BLaER1 (cell line): ENCODE results near the gene ACOT11.

Experiments
- H3K27ac ChIP-seq: shearing (Covaris generic); formaldehyde crosslinking; 2 replicates; pipeline ENCODE4 v1.8.1; 2022
- H3K27me3 ChIP-seq: shearing (Covaris generic); formaldehyde crosslinking; 2 replicates; pipeline ENCODE4 v1.8.1; 2022
- H3K36me3 ChIP-seq: shearing (Covaris generic); formaldehyde crosslinking; 2 replicates; pipeline ENCODE4 v1.8.1; 2022
- H3K4me1 ChIP-seq: shearing (Covaris generic); formaldehyde crosslinking; 2 replicates; pipeline ENCODE4 v1.8.1; 2022
- H3K4me2 ChIP-seq: shearing (Covaris generic); formaldehyde crosslinking; 2 replicates; pipeline ENCODE4 v1.8.1; 2022
- H3K4me3 ChIP-seq: shearing (Covaris generic); formaldehyde crosslinking; 2 replicates; pipeline ENCODE4 v1.8.1; 2022
- H3K9ac ChIP-seq: shearing (Covaris generic); formaldehyde crosslinking; 2 replicates; pipeline ENCODE4 v1.8.1; 2022
- H3K9me3 ChIP-seq: shearing (Covaris generic); formaldehyde crosslinking; 2 replicates; pipeline ENCODE4 v1.8.1; 2022
- H4K20me1 ChIP-seq: shearing (Covaris generic); formaldehyde crosslinking; 2 replicates; pipeline ENCODE4 v1.8.1; 2022
- Cebpa-rat ChIP-seq: shearing (Covaris generic); IDR thresholded peaks from 2 replicates; pipeline ENCODE4 v1.8.1; 2022

Gene ACOT11

DNA sequence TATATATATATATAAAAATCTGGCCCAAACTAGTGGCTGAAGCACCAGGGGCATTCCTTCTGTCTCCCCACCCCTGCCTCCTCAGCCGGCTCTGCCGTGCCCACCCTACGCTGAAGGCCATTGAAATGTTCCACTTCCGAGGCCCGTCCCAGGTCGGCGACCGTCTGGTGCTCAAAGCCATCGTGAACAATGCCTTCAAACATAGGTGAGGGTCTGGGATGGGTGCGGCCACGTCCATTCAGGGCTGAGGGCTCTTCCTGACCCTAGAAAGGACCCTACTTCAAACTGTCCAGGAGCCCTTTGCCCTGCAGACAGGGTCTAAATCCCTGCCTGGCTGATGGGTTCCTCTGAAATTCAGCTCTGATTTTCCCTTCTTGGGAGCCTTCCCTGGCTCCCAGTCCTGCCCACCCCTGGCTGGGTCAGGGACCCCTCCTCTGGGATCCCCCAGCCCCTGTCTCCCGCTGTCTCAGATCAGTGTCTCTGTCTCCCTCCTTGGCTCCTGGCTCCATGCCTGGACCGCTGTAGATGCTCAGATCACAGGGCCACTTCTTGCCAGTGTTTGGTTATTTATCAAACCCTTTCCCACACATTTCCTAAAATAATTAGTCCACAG is 51.3 kb downstream of the ACOT11 start:
- Histone ChIP-seq H3K9me3 (no peaks in the 10 kb centered on the region), H3K4me2 (no peak overlapping the region), H3K36me3 (0 out of 2 replicates have a peak, but pooled peaks cover 3% of the 10 kb centered on the region), H3K27ac (no peak overlapping the region), H3K4me1 (peaks cover 13% of the 10 kb centered on the region), H3K9ac (no peak overlapping the region), H4K20me1 (no peaks in the 10 kb centered on the region), H3K4me3 (no peak overlapping the region), H3K27me3 (no peaks in the 10 kb centered on the region)
- no peak for TF ChIP-seq Cebpa-rat

DNA sequence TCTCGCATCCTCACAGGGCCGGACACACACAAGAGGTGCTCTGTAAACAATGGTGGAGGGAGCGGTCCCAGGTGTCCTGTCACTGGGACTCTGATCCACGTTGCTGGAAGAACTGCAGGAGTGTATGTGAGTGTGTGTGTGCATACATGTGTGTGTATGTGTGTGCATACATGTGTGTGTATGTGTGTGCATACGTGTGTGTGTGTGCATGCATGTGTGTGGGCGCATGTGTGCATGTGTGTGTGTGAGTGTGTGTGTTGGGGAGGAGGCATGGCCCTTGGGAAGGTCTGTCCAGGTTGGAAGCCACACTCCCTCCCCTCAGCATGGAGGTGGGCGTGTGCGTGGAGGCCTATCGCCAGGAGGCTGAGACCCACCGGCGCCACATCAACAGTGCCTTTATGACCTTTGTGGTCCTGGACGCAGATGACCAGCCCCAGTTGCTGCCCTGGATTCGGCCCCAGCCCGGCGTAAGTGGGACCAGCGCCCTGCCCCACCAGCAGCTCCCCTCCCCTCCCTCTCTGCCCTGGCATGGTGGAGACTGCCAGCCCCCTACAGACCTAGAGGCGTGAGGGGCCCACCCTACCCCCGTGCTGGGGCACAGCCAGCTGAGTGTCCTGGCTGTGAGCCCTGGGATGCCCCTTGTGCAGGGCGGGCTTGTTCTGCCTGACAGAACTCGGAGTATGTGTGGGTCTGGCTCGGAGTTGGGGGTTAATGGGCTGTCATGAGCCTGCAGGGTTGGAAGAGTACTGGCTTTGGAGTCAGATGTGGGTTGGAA is 53.1 kb downstream of the ACOT11 start:
- Histone ChIP-seq H3K27me3 (no peaks in the 10 kb centered on the region), H3K9ac (no peak overlapping the region), H3K27ac (no peak overlapping the region), H3K4me1 (peaks cover 22% of the 10 kb centered on the region), H3K4me3 (no peak overlapping the region), H3K4me2 (no peak overlapping the region), H3K9me3 (no peaks in the 10 kb centered on the region), H4K20me1 (no peaks in the 10 kb centered on the region), H3K36me3 (no peaks in the 10 kb centered on the region)
- TF ChIP-seq Cebpa-rat = no peak

DNA sequence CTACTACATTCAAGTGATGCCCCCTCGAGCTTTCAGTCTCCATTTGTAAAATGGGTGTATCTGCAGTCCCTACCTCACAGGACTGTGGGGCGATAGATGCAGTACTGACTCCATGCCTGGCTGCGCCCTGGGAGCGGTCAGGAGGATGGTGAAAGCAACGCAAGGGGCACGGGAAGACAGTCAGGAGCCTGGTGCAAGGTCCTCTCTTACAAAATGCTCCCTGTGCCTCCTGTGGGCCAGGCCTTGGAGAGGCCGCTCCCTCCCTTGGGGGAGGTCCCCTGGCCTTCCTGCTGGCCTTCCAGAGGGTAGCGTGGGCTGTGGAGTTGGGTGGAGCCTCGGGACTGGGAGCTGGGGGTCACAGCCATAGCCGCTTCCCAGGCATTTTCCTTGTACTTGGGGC is 53.7 kb downstream of the ACOT11 start:
- H3K9me3 ChIP-seq = no peaks in the 10 kb centered on the region
- no peak overlapping the region for H3K27ac ChIP-seq
- H3K9ac ChIP-seq = no peak overlapping the region
- no peak for TF ChIP-seq Cebpa-rat
- H3K4me1 ChIP-seq = peaks cover 22% of the 10 kb centered on the region
- no peak overlapping the region for H3K4me2 ChIP-seq
- no peaks in the 10 kb centered on the region for H3K36me3 ChIP-seq
- H3K27me3 ChIP-seq = no peaks in the 10 kb centered on the region
- no peak overlapping the region for H3K4me3 ChIP-seq
- H4K20me1 ChIP-seq = no peaks in the 10 kb centered on the region

GRCh38 chr1:54602554-54602953 is 54.5 kb downstream of the ACOT11 start:
- Histone ChIP-seq H3K9ac (no peak overlapping the region), H4K20me1 (no peaks in the 10 kb centered on the region), H3K4me2 (no peak overlapping the region), H3K27me3 (no peaks in the 10 kb centered on the region), H3K27ac (no peak overlapping the region), H3K4me1 (peaks cover 22% of the 10 kb centered on the region), H3K9me3 (no peaks in the 10 kb centered on the region), H3K4me3 (no peak overlapping the region), H3K36me3 (no peaks in the 10 kb centered on the region)
- no peak for TF ChIP-seq Cebpa-rat

DNA sequence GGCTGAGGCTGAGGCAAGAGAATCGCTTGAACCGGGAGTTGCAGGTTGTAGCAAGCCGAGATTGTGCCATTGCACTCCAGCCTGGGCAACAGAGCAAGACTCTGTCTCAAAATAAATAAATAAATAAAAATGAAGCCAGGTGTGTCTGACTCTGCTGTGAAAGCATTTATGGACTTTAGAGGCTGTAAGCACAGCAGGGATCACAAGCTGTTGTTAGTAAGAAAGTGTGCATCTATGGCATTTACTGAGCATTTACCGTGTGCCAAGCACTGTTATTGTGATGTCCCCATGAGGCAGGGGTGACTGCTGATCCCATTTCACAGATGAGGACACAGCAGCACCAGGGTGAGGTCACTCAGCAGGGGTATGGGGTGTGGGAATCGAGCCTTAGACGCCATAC is 55.2 kb downstream of the ACOT11 start:
- no peak for TF ChIP-seq Cebpa-rat
- Histone ChIP-seq H3K27me3 (no peaks in the 10 kb centered on the region), H3K36me3 (no peaks in the 10 kb centered on the region), H3K9me3 (no peaks in the 10 kb centered on the region), H3K4me2 (no peak overlapping the region), H3K27ac (no peak overlapping the region), H3K4me1 (peaks cover 27% of the 10 kb centered on the region), H3K9ac (no peak overlapping the region), H4K20me1 (no peaks in the 10 kb centered on the region), H3K4me3 (no peak overlapping the region)

GRCh38 chr1:54604051-54604450 is 56.0 kb downstream of the ACOT11 start:
- H3K9me3 ChIP-seq = no peaks in the 10 kb centered on the region
- no peaks in the 10 kb centered on the region for H4K20me1 ChIP-seq
- H3K4me2 ChIP-seq = peak overlapping the region; percentile 49
- H3K9ac ChIP-seq = 0 out of 2 replicates have a peak overlapping the region, but pooled peaks have one; percentile 28
- no peak overlapping the region for H3K4me3 ChIP-seq
- TF ChIP-seq Cebpa-rat = no peak
- H3K4me1 ChIP-seq = peaks cover 35% of the 10 kb centered on the region
- no peaks in the 10 kb centered on the region for H3K36me3 ChIP-seq
- no peaks in the 10 kb centered on the region for H3K27me3 ChIP-seq
- peak overlapping the region; percentile 67 for H3K27ac ChIP-seq

DNA sequence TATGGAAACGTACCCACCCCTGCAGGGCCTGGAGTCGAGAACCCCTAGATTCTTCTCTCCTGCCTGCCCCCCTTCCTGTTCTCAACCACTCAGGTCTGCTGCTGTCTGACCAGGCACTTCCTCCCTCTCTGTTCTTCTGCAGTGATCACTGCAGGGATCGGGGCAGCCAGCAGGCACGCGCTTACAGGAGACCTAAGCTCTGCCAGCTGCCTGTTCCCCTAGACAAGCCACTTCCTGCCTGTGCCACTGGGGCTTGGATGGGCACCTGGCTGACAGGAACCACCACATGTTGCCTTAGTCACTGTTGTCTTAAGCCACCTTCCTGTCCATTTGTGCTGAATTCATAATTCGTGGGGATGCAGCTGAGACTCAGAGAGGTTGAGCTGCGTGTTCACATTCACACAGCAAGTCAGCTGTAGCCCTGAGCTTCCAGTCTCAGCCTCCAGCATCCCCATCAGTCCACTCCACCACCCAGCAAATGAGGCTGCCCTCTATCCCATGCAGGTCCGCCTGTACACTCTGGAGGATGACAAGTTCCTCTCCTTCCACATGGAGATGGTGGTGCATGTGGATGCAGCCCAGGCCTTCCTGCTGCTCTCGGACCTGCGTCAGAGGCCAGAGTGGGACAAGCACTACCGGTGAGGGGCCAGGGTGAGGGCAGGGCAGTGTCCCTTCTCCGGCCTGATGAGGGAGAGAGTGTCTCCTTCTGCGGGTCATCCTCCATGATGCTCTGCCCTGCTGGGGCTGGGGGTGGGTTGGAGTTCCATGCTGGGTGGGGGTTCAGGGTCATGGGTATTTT is 56.7 kb downstream of the ACOT11 start:
- no peaks in the 10 kb centered on the region for H3K36me3 ChIP-seq
- H3K4me2 ChIP-seq = peak overlapping the region; percentile 49
- 0 out of 2 replicates have a peak overlapping the region, but pooled peaks have one; percentile 28 for H3K9ac ChIP-seq
- H3K27ac ChIP-seq = peak overlapping the region; percentile 67
- peaks cover 42% of the 10 kb centered on the region for H3K4me1 ChIP-seq
- no peaks in the 10 kb centered on the region for H3K9me3 ChIP-seq
- no peak overlapping the region for H3K4me3 ChIP-seq
- no peak for TF ChIP-seq Cebpa-rat
- H4K20me1 ChIP-seq = no peaks in the 10 kb centered on the region
- no peaks in the 10 kb centered on the region for H3K27me3 ChIP-seq

DNA sequence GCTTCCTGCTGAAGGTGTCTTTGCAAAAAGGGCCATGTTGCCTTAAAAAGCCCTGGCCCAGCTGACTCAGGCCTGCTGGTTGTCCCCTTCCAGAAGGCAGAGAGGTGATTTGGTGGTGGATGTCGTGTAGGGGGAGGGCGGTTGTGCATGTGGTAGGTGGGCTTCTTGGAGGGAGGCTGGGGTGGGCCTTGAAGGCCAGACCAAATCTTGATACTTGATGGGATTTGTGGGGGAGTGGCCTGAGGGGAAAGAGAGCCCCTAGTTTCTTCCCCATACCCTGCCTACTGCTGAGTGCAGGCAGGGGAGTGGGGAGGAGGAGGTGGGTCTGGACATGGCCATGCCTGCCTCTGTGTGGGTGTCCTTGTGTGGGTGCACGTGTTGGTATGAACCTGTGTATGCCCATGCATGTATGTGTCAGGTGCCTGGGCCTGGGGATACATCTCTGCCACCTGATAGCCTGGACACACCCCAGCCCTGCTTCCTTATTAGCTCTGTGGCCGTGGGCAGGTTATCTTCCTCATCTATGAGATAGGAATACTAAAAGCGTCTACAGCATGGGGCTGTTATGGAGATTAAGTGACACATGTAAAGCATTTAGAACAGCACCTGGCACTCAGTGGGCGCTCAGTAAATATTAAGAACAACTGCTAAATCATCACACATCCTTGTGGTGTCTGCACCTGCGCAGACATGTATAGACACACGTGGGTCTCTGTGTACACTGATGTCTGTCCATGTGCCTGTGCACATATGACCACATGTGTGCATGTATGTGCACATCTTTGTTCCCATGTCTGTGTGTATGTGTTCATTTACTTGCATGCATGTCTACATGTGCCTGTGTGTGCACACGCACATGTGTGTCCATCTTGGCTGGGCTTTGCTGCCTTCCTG is 58.3 kb downstream of the ACOT11 start:
- no peak overlapping the region for H3K9ac ChIP-seq
- TF ChIP-seq Cebpa-rat = no peak
- H3K27me3 ChIP-seq = no peaks in the 10 kb centered on the region

GRCh38 chr1:54606990-54607325 is 58.9 kb downstream of the ACOT11 start:
- Histone ChIP-seq H3K27ac (no peak overlapping the region), H4K20me1 (no peaks in the 10 kb centered on the region), H3K4me1 (peaks cover 43% of the 10 kb centered on the region), H3K4me2 (no peak overlapping the region), H3K9me3 (no peaks in the 10 kb centered on the region), H3K27me3 (no peaks in the 10 kb centered on the region), H3K9ac (no peak overlapping the region), H3K36me3 (no peaks in the 10 kb centered on the region), H3K4me3 (no peak overlapping the region)
- TF ChIP-seq Cebpa-rat = no peak

More for the DNA sequence above, 58.3 kb downstream of the ACOT11 start:
- Histone ChIP-seq H3K4me1 (peaks cover 43% of the 10 kb centered on the region), H3K36me3 (no peaks in the 10 kb centered on the region), H3K4me3 (no peak overlapping the region), H4K20me1 (no peaks in the 10 kb centered on the region), H3K27ac (no peak overlapping the region), H3K4me2 (no peak overlapping the region), H3K9me3 (no peaks in the 10 kb centered on the region)
